HepG2 (cell line): ENCODE results near the gene C1QTNF5. TPM values are rescaled to one million over a fixed set of nuclear protein-coding genes. Genes with fewer than 3 reads are reported as not detected.
A peak's percentile ranks its signal among the peaks of the same experiment; 100 is the strongest.

Source experiments
- ATAC-seq: fragments of 200-7000 bp; cut with Tn5 transposase; 3 replicates; pipeline ENCODE4 v1.9.1; 2020; ENCODE audit warnings: mild to moderate bottlenecking, moderate library complexity
- BruUV-seq: library from RNA; stranded (reverse); fragments of 400-500 nt; replicated peaks from 2 replicates; lab custom pipeline; 2021; lab: Mats Ljungman, UMichigan
- CTCF ChIA-PET: fragments of 300-600 bp; formaldehyde crosslinking; extraction: SDS; loops from one replicate; lab custom pipeline; 2021; ENCODE audit warnings: low total read pairs, inconsistent platforms, low intra/inter-chr PET ratio; lab: Yijun Ruan, JAX
- POLR2A ChIA-PET: fragments of 350-600 bp; sonication (Branson Sonifier 250); formaldehyde crosslinking; loops from one replicate; lab custom pipeline; 2020; ENCODE audit warnings: antibody characterized with exemption, inconsistent platforms; lab: Yijun Ruan, JAX
- DNase-seq: peaks from one replicate; pipeline ENCODE4 v3.0.0-alpha.2; 2015; ENCODE audit warnings: low spot score
- FAIRE-seq: peaks from 3 replicates; lab custom pipeline; 2011; peaks lifted over from hg19 to GRCh38; lab: Jason Lieb, UNC
- H2AFZ ChIP-seq: one replicate; pipeline ENCODE4 v1.6.1; 2011; ENCODE audit warnings: low read length, inconsistent platforms
- H3K27ac ChIP-seq: fragments of 300-600 bp; 3 replicates; pipeline ENCODE4 v1.8.0; 2011; ENCODE audit warnings: mixed run types, mild to moderate bottlenecking, mixed read lengths, low read length, inconsistent platforms; ENCODE audit not compliant: insufficient read depth; ENCODE audit errors: extremely low read length
- H3K27me3 ChIP-seq, 2 experiments: fragments of 200-600 bp in 1 of 2; 2 replicates in 1 of 2; 3 replicates in 1 of 2; pipeline versions ENCODE4 v1.6.0 to v1.8.0; 2011; ENCODE audit warnings: low read length in 2 of 2, mild to moderate bottlenecking in 2 of 2, moderate library complexity in 2 of 2, inconsistent platforms in 1 of 2; ENCODE audit not compliant: insufficient read depth in 2 of 2, control insufficient read depth in 1 of 2
- H3K36me3 ChIP-seq, 2 experiments: fragments of 200-600 bp in 1 of 2; replicated peaks in 1 of 2; 2 replicates in 1 of 2; 3 replicates in 1 of 2; pipeline versions ENCODE4 v1.5.1 to v1.8.0; 2011; ENCODE audit warnings: low read length in 2 of 2, inconsistent platforms in 1 of 2; ENCODE audit not compliant: insufficient read depth in 2 of 2, control insufficient read depth in 1 of 2
- H3K4me1 ChIP-seq: 2 replicates; pipeline ENCODE4 v1.5.1; 2012; ENCODE audit warnings: low read length, inconsistent platforms; ENCODE audit not compliant: insufficient read depth
- H3K4me2 ChIP-seq: 2 replicates; pipeline ENCODE4 v1.6.0; 2011; ENCODE audit warnings: low read depth, low read length, inconsistent platforms
- H3K4me3 ChIP-seq, 3 experiments: fragments of 200-600 bp in 1 of 3; sonication (generic), shearing (Covaris generic) in 1 of 3; replicated peaks in 1 of 3; 2 replicates each; pipeline ENCODE4 v1.5.1; 2011 to 2016; ENCODE audit warnings: low read length in 3 of 3, inconsistent platforms in 2 of 3, low read depth in 2 of 3, mild to moderate bottlenecking in 2 of 3, control low read depth in 1 of 3, mixed read lengths in 1 of 3; ENCODE audit not compliant: insufficient read depth in 1 of 3
- H3K79me2 ChIP-seq: one replicate; pipeline ENCODE4 v1.6.1; 2011; ENCODE audit warnings: low read length, inconsistent platforms; ENCODE audit not compliant: insufficient read depth
- H3K9ac ChIP-seq: 2 replicates; pipeline ENCODE4 v1.6.0; 2011; ENCODE audit warnings: mild to moderate bottlenecking, low read depth, low read length, inconsistent platforms; ENCODE audit not compliant: insufficient read depth
- H3K9me3 ChIP-seq: 2 replicates; pipeline ENCODE4 v1.5.1; 2012; ENCODE audit warnings: mild to moderate bottlenecking, low read length
- H4K20me1 ChIP-seq: 2 replicates; pipeline ENCODE4 v1.6.0; 2011; ENCODE audit warnings: inconsistent platforms, mild to moderate bottlenecking, low read length, moderate library complexity; ENCODE audit not compliant: insufficient read depth
- ARID3A ChIP-seq: IDR thresholded peaks from 2 replicates; pipeline ENCODE4 v1.6.1; 2012; ENCODE audit warnings: low read depth, low read length, improper control_type of control experiment
- CHD4 ChIP-seq: fragments of 200-600 bp; sonication (generic); IDR thresholded peaks from 2 replicates; pipeline ENCODE4 v1.7.0; 2017; ENCODE audit warnings: mild to moderate bottlenecking, low read length, borderline replicate concordance
- HNF1B ChIP-seq: sonication (generic); formaldehyde crosslinking; IDR thresholded peaks from 2 replicates; pipeline ENCODE4 v1.5.1; 2020; ENCODE audit warnings: mild to moderate bottlenecking, moderate library complexity, missing genetic modification reagents
- REPIN1 ChIP-seq: sonication (generic); formaldehyde crosslinking; IDR thresholded peaks from 2 replicates; pipeline ENCODE4 v1.8.0; 2022; ENCODE audit warnings: missing genetic modification reagents, low read depth, mild to moderate bottlenecking, borderline replicate concordance
- TRIM24 ChIP-seq: sonication (generic); formaldehyde crosslinking; IDR thresholded peaks from 2 replicates; pipeline ENCODE4 v1.8.0; 2022; ENCODE audit warnings: mild to moderate bottlenecking, missing genetic modification reagents
- ZBTB37 ChIP-seq: sonication (generic); formaldehyde crosslinking; IDR thresholded peaks from 2 replicates; pipeline ENCODE4 v1.4.0; 2020; ENCODE audit warnings: mild to moderate bottlenecking, missing genetic modification reagents
- ZC3H13 ChIP-seq: sonication (generic); formaldehyde crosslinking; IDR thresholded peaks from 2 replicates; pipeline ENCODE4 v1.8.1; 2023; ENCODE audit warnings: mild to moderate bottlenecking, missing genetic modification reagents, moderate library complexity
- ZFP91 ChIP-seq: sonication (generic); formaldehyde crosslinking; IDR thresholded peaks from 2 replicates; pipeline ENCODE4 v1.9.0; 2022; ENCODE audit warnings: missing genetic modification reagents, mild to moderate bottlenecking, borderline replicate concordance
- ZNF501 ChIP-seq: sonication (generic); formaldehyde crosslinking; IDR thresholded peaks from 2 replicates; pipeline ENCODE4 v1.5.1; 2020; ENCODE audit warnings: mild to moderate bottlenecking, moderate library complexity, missing genetic modification reagents
- WGBS: methylation state at CpG from one replicate; pipeline ENCODE4 v1.1.6; 2017; ENCODE audit warnings: low lambda C conversion rate; 5-methylcytosine and 5-hydroxymethylcytosine counted together
- in situ Hi-C: cut with HindIII; loops from 2 replicates; pipeline ENCODE4 v1.10.0; 2017; ENCODE audit warnings: low pct_unique_long_range_greater_than_20kb; ENCODE audit not compliant: extremely low pct_ligation_motif_present
- intact Hi-C: fragments of 100-400 bp; cut with micrococcal nuclease; formaldehyde crosslinking; loops from one replicate; pipeline ENCODE4 v1.10.0; 2022; ENCODE audit not compliant: unreplicated experiment
- polyA plus RNA-seq, 8 experiments: library from polyadenylated mRNA; depleted of rRNA in 3 of 8; stranded (reverse) in 7 of 8; unstranded in 1 of 8; fragments of >200 nt; fragmentation: Illumina TruSeq in 4 of 8; extraction: Trizol in 4 of 8; gene quantifications; 2 replicates each; pipeline versions ENCODE4 v1.2.1 to v1.2.3, GENCODE V29; 2011 to 2016; ENCODE audit warnings: low read depth in 4 of 8, missing spikeins in 1 of 8, mixed read lengths in 1 of 8; ENCODE audit not compliant: insufficient read depth in 1 of 8
- total RNA-seq, 5 experiments: library from RNA; depleted of rRNA; stranded (reverse); fragments of >200 nt; fragmentation: Illumina TruSeq; extraction: Trizol; gene quantifications; 2 replicates each; pipeline ENCODE4 v1.2.3, GENCODE V29; 2016; ENCODE audit warnings: low read depth in 1 of 5

C1QTNF5 gene
- total and polyA plus RNA-seq, 2 of the 13 experiments (the other 11 are each of a cell fraction or from before 2014, with no cell fraction given) = 0.86 to 1.2 TPM

GRCh38 chr11:119322921-119323531 lies 17.7 kb downstream of the C1QTNF5 start:
- no peaks in the 10 kb centered on the region for H3K79me2 ChIP-seq
- H3K27me3 ChIP-seq = no peaks in the 10 kb centered on the region; a peak in 2 of 5 replicates
- H4K20me1 ChIP-seq = no peaks in the 10 kb centered on the region
- ChIA-PET CTCF (interaction anchor here (0.9 kb wide), 1 partner anchor 51 kb away, joined by 5 read pairs; no protein-coding TSS in a partner anchor), POLR2A (interaction anchor here (1.3 to 1.9 kb wide), 4 partner anchors 15 to 58 kb away, joined by 3 to 6 read pairs (median 4); partner anchors contain the start of gene USP2)
- no peak for ATAC-seq
- intact Hi-C loops (loop anchor here (10.0 kb wide), 1 partner anchor 118 kb away; the partner anchor contains the start of gene CBL), in situ Hi-C loops (no loop called here)
- peak overlapping the region; percentile 42; the same call in 1 of the 2 replicates for H3K4me2 ChIP-seq
- H3K4me3 ChIP-seq = no peak overlapping the region
- no peak for FAIRE-seq
- peak; percentile 60; the same call in 1 of the 2 replicates for TF ChIP-seq CHD4
- TF ChIP-seq ARID3A = no peak
- no peak for TF ChIP-seq REPIN1 (CRISPR knock-in tag)
- no peak for TF ChIP-seq TRIM24 (CRISPR knock-in tag)
- TF ChIP-seq ZFP91 (CRISPR knock-in tag) = 0 out of 2 replicates have a peak, but pooled peaks have one; percentile 21
- 0 out of 2 replicates have a peak, but pooled peaks have one; percentile 27 for TF ChIP-seq ZC3H13 (CRISPR knock-in tag)
- TF ChIP-seq HNF1B (CRISPR knock-in tag) = 0 out of 2 replicates have a peak, but pooled peaks have one; percentile 14
- TF ChIP-seq ZNF501 (CRISPR knock-in tag) = 0 out of 2 replicates have a peak, but pooled peaks have one; percentile 28
- no peak for TF ChIP-seq ZBTB37 (CRISPR knock-in tag)
- no peaks in the 10 kb centered on the region for H3K9me3 ChIP-seq
- 64% methylated on average over 19 of the region's 20 CpGs for WGBS
- no peak overlapping the region for H2AFZ ChIP-seq
- no TSS peak for BruUV-seq
- no peak overlapping the region for H3K27ac ChIP-seq
- H3K36me3 ChIP-seq = no peaks in the 10 kb centered on the region
- peaks cover 63% of the 10 kb centered on the region for H3K4me1 ChIP-seq
- DNase-seq = no peak
- no peak overlapping the region for H3K9ac ChIP-seq
